ENCODE data around the gene R3HCC1L.

The R3HCC1L gene

DNA sequence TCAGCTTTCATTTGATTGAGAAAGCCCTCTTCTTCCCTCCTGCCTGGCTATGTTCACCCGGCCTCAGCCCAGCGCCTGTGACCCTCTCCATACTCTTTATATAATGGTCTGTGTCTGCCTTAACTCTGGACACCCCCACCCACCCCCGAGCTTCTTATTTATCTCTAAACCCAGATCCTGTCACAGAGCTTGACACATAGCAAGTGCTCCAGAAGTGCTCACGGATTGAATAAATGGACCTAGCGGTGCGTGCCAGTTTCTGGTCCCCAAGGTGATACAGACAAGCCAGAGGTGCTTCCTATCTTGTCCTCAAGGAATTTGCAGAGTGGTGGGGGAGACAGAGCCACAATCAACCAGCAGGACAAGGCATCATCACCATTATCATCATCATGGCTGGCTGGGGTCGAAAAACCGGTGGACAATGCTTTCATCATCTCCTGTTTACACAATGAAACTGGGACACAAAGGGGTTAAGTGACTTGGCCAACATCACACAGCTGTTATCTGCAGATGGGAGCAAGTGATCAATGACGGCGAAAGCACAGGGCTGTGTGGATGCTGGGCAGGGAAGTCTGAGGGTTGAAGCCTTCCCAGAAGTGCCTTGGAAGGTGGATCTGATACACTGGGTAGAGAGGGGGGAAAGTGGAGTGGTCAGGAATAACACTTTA, 135.8 kb downstream of the R3HCC1L start:
- no peak for TF ChIP-seq ZNF274 (IDR thresholded peaks at IDR 0.05; ENCODE audit: low read depth, low read length)

DNA sequence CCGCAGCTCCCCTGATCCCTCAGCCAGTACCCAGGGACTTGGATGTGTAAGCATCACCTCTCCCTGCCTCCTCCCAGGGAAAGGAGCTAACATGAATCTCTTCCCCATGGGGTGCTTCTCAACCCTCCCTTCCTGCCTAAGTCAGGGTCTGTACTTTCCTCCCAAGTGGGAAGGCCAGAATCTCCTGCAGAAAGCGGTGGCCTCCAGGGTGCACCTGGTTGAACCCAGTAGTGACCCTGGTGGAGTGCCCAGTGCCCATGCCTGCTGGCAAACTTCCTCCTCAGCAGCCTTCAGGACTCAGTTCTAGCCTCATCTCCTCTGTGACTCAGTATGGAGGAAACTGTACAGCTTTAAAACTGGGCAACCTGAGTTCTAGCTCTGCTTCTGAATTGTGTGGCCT, 136.3 kb downstream of the R3HCC1L start:
- H3K4me3 ChIP-seq (ENCODE audit: low read length) = no peak overlapping the region
- TF ChIP-seq ZNF274 (IDR thresholded peaks at IDR 0.05; ENCODE audit: low read depth, low read length) = no peak

More for the DNA sequence above, 135.8 kb downstream of the R3HCC1L start:
- no peak overlapping the region for H3K4me3 ChIP-seq (ENCODE audit: low read length)

DNA sequence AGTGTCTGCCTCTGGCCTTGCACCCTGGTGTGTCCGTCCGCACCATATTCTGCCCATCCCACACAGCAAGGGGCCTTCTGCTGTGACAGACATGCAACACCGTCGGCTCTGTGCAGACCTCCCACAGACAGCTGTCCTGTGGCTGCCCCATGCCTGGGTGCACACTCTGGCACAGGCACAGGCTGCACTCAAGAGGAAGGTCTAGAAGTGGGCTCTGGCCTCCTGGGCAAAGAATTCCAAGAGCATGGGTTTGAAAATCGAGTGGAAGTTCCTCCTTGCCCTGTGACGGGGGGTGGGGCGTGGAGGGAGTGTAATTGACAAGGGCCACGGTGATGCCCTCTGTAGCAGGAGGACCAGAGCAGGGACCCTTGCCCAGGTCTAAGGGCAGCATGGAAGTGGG, 137.8 kb downstream of the R3HCC1L start:
- H3K4me3 ChIP-seq (ENCODE audit: low read length) = no peak overlapping the region
- TF ChIP-seq ZNF274 (IDR thresholded peaks at IDR 0.05; ENCODE audit: low read depth, low read length) = no peak

DNA sequence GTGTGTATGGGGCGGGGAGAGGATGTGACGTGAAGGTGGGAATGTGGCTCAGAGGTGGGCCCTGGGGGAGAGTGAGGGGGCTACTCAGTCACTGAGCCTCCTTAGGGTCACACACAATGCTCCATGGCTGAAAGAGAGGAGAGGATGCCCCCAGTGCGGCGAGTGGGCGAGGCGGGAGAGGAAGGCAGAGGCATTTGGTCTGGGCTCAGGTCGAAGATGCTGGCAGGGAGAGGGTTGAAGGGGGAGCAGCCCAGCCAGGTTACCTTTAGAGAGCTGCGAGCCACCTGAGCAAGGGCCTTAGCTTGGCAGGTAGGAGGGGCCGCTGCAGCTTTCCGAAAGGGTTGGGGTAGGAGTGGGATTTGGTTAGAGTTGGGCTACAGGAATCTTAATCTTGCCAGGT, 138.2 kb downstream of the R3HCC1L start:
- TF ChIP-seq ZNF274 (IDR thresholded peaks at IDR 0.05; ENCODE audit: low read depth, low read length) = no peak
- no peak overlapping the region for H3K4me3 ChIP-seq (ENCODE audit: low read length)

DNA sequence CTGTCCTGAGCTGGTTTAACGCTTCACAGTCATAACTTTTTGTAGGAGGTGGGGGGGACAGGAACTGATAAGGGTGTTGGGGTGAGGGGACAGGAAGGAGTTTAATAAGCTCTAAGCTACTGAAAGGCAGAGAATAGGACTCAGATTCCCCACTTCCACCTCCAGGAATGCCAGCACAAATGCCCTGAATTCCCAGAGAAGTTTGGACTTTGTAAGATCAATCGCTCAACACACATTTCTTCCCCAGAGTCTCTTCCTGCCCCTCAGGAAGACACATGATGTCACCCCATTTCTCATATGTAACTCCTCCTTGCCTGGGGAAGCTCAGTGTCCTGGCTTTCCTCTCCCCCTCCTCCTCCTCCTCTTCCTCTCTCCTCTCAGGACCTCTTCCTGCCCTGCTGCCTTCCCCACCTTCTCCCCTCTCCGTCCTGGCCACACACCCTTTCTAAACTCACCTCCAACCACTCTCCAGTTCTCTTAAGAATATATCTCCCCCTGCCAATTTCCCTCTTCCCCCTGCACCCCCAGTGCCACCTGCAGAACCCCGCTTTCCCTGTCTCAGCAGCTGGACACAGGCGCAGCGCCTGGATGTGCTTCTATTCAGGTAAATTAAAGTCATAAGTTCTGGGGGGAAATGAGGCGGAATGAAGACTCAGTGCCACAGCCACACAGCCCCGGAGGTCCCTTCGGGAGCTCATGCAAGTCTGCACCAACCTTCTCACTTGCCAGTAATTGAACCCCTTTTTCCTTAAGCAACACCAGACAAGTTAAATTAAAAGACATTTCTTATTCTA, 138.8 kb downstream of the R3HCC1L start:
- TF ChIP-seq ZNF274 (IDR thresholded peaks at IDR 0.05; ENCODE audit: low read depth, low read length) = no peak
- no peak overlapping the region for H3K4me3 ChIP-seq (ENCODE audit: low read length)

DNA sequence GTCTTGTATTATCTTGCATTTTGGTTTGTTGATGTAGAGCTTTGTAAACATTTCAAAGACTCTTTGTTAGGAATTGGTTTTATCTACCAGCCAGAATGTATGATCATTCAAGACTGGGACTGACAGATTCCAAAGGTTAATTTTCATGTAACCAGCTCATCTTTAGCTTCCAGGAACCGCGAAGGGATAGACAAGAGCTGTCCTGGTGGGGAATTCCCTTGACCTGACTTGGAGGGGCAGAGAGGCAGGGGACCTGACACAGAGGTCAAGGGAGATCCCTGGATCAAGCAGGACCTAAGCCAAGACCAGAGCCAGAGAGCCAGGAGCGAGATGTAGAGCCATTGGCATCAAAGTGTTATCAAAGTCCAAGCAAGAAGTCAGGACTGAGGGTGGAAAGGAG, 140.1 kb downstream of the R3HCC1L start:
- H3K4me3 ChIP-seq (ENCODE audit: low read length) = no peak overlapping the region
- TF ChIP-seq ZNF274 (IDR thresholded peaks at IDR 0.05; ENCODE audit: low read depth, low read length) = no peak

DNA sequence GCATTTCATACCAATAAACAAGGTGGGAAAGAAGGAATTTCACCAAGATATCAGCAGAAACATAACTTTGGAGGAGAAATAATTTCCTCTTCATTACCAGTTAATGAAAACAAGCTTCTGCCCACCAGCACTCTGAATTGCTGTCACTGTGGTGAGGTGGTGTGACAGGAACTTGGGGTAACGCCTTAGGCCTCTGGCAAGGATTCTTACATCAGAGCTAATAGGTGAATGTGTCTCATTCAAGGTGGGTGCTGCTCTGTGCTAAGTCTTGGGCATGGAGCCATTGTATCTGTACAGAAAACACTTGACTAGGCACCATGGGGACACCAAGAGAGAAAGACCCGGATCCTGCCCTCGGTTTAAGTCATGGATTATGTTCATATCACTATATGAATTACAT, 141.9 kb downstream of the R3HCC1L start:
- H3K4me3 ChIP-seq (ENCODE audit: low read length) = no peak overlapping the region
- TF ChIP-seq ZNF274 (IDR thresholded peaks at IDR 0.05; ENCODE audit: low read depth, low read length) = no peak

DNA sequence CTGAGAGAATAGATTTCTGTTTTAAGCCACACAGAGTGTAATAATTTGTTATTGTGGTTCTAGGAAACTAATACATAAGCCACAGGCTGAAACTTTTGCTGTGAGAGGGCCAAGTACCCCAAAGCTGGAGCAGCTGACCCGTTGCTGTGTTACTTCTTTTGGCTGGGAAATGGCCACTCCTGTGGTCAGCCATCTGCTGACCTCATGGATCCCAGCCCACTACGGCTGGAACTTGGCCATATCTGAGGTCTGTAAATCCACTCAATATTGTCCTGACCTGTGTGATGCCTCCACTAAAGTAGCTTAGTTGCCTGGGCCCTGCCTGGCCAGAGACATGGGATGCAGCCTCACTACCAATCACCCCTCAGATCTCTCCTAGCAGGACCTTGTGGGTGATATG, 151.0 kb downstream of the R3HCC1L start:
- no peak overlapping the region for H3K4me3 ChIP-seq (ENCODE audit: low read length)
- TF ChIP-seq ZNF274 (IDR thresholded peaks at IDR 0.05; ENCODE audit: low read depth, low read length) = no peak

DNA sequence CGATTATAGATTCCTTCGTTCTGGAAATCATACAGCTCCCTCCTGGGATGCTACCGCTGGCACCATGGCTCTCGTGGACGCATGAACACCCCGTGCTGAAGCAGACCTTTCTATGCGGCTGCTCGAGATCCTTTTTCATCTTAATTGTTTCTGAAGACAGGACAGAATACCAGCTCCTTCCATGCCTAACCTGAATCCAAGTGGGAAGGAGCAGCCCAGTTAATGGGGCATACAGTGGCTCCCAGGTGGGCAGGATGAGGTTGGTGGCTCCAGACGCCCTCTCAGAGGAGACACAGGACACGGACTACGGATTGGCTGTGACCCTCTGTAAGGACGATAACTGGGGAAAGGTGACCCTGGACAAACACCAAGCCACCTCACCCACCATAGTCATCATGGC, 152.0 kb downstream of the R3HCC1L start:
- H3K4me3 ChIP-seq (ENCODE audit: low read length) = no peak overlapping the region
- TF ChIP-seq ZNF274 (IDR thresholded peaks at IDR 0.05; ENCODE audit: low read depth, low read length) = no peak

DNA sequence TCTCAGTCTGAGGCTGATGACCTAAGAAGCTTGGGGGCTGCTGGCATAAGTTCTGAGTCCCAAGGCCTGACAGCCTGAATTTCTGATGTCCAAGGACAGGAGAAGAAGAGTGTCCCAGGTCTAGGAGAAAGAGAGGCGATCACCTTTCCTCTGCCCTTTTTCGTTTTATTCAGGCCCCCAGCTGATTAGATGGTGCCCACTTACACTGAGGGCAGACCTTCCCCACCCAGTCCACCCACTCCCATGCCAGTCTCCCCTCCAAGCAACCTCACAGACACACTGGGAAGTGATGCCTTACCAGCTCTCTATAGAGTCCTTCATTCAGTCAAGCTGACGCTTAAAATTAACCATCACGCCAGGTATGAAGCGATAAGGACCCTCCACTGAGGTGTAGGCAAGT, 152.9 kb downstream of the R3HCC1L start:
- no peak overlapping the region for H3K4me3 ChIP-seq (ENCODE audit: low read length)
- TF ChIP-seq ZNF274 (IDR thresholded peaks at IDR 0.05; ENCODE audit: low read depth, low read length) = no peak

DNA sequence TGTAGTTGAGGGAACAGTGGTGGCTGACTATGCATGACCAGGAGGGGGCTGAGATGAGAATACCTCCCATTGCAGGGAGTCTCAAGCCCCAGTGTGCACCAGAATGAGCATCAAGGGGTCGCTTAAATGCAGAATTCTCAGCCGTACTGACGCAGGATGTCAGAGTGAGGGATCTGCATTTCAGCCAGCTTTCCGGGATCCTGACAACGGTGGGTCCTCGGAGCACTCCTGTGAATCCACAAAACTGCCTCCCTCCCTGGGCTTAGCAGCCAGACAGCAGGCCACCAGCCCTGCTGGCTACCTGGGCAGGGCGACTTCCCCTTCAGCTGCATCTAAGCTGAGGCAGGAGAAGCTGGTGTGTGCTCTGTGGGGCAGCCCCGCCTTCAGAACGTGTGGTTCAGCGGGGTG, 155.3 kb downstream of the R3HCC1L start:
- TF ChIP-seq ZNF274 (IDR thresholded peaks at IDR 0.05; ENCODE audit: low read depth, low read length) = no peak
- H3K4me3 ChIP-seq (ENCODE audit: low read length) = no peak overlapping the region

DNA sequence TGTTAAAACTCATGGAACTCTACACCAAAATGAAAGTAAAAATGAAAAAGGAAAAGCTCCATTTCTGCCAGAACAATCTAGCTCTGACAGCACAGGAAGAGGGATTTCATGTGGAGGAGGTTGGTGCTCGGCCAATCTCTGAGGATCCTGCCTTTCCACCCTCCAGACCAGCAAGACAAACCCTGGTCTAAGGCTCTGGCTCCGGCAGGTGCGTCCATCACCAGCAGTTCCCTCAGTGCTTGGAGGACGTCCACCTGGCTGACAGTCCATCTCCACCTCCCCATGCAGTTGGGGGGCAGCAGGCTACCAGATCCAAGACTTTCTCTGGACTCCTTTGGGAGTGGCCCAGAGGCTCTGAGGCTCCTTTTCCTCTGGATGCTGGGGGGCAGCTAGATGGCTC, 158.5 kb downstream of the R3HCC1L start:
- TF ChIP-seq ZNF274 (IDR thresholded peaks at IDR 0.05; ENCODE audit: low read depth, low read length) = no peak
- H3K4me3 ChIP-seq (ENCODE audit: low read length) = no peak overlapping the region

DNA sequence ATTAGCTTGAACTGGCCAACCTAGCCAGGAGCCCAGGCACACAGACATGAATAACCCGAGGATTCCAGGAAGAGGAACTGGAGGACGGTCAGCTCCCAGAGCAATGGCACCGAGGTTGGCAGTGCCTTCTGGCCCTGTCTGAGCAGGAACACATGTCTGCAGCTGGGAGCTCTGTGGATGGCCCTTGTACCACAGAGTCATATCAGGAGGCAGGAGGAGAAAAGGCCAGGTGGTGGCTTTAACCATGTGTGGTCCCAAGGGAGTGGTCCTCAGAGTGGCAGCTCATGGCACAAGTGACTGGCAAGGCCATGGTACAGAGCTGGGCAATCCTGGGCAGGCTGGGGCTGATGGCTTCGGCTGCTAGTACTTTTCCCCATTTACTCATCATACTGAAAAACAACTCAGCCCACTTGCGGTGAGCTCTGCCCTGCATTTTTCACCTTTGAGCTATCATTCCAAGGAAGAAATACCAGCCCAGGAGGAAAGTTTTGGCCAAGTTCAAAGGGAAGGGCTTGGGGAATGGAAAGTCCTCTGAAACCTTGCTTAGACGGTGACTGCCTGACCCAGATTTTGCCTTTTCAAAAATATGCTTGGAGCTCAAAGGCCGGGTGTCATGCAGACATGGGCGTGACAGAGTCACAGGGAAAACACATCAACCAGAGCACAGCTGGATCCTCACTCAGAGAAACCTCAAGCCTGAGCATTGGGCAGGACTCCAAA, 159.3 kb downstream of the R3HCC1L start:
- no peak for TF ChIP-seq ZNF274 (IDR thresholded peaks at IDR 0.05; ENCODE audit: low read depth, low read length)
- no peak overlapping the region for H3K4me3 ChIP-seq (ENCODE audit: low read length)

DNA sequence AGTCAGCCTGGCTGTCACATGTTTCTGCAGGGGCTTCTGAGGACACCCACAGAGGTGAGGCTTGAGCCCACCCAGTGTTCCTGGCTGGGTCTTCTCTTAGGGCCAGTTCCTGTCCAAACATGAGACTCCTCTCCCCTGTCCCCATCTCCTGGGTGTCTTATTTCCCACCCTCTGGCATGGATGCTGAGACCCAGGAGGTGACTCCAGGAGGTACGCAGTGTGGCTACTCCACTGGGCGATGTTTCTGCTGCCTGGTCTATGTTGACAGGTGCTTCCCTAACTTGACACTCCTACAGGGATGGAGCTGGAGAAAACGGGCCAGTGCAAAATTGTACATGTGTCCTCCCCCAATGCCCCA, 159.8 kb downstream of the R3HCC1L start:
- H3K4me3 ChIP-seq (ENCODE audit: low read length) = no peak overlapping the region
- TF ChIP-seq ZNF274 (IDR thresholded peaks at IDR 0.05; ENCODE audit: low read depth, low read length) = no peak

Measured in GM08714 (cell line).